SIG-M5 (cell line): Measurements from ENCODE around the gene DSTN.
"Not testable (repeated sequence)": the region's sequence is repeated elsewhere in the genome, so short reads cannot be mapped to it uniquely, and the experiment has no call there.

Source experiments
- DNase-seq: peaks from one replicate; lab custom pipeline; 2025; lab: John Stamatoyannopoulos, UW

DSTN gene

GRCh38 chr20:17651760-17652388 is 82.0 kb downstream of the DSTN start:
- no peak for DNase-seq

DNA sequence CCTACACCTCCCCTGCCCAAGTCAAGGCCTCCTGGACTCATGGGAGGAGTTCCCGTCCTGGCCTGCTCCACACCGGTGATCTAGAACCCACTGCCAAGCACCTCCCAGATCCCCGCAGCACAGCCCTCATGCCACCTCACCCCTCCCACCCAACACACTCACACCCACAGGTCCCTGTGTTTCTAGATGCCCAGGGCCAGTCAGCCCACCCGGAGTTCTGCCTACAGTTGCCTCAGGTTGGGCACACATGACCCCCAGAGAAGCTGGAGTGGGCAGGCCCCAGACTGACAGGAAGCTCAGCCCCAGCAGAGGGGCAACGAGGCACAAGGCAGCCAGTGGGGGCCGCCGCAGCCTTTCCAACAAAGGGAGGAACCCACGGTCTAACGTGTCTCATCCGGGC is 82.5 kb downstream of the DSTN start:
- no peak for DNase-seq

- DNase-seq = no peak
Measured at GRCh38 chr20:17653835-17654648, 84.2 kb downstream of the DSTN start.

DNA sequence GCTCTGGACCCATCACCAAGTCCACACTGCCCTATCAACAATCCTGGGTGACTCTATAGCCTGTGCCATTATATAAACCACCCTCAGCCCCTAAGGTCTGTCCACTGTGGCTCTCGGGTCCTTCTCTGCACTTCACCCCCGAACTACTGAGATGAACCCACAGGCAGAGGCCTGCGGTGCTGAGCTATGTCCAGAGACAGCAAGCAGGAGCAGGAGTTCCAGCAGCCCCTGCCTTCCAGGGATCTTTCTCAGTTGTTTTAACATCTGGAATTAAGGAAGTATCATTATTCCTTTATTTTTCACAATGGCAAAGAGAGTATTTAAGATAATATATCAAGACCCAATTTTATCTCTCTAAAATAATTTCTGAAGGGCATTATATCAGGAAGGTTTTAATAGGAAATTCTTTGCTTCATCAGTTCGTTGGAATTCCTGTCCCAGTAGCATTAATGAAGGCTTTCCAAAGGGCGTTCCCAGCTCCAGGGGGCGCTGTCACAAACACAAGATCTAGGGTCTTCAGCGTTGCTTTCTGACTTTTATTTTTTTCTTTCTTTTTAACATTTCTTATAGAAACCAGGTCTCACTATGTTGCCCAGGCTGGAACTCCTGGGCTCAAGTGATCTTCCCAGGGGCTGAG is 84.9 kb downstream of the DSTN start:
- no peak for DNase-seq

- DNase-seq = no peak
Measured at GRCh38 chr20:17655286-17655651, 85.4 kb downstream of the DSTN start.

DNA sequence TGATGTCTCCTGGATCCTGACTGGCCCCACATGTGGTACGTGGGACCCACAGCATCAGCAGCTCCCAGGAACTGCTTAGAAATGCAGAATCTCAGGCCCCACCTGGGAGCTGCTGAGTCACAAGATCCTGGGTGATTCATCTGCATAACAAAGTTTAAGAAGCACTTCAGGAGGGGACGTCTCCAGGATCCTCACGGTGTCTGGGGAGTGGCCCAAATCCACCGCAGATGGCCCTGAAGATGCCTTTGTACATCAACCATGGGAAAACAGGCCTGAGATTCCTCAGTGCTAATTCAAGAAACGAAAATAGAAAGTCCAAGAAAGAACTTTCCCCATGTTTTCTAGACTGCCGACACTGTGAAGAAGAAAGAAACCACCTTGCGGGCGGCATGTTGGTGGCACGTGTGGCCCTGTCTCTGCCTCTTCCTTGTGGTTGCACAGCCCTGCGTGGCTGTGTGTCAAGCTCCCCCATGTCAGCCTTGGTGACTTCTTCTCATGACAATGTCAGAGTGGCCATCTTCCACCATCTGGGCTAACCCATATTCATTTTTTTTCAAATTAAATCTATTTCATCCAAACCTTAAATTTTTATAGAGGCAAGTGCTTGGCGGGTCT is 86.1 kb downstream of the DSTN start:
- DNase-seq = no peak

GRCh38 chr20:17657079-17657825 is 87.4 kb downstream of the DSTN start:
- no peak for DNase-seq

- no peak for DNase-seq
Measured at GRCh38 chr20:17657898-17658647, 88.2 kb downstream of the DSTN start.

DNA sequence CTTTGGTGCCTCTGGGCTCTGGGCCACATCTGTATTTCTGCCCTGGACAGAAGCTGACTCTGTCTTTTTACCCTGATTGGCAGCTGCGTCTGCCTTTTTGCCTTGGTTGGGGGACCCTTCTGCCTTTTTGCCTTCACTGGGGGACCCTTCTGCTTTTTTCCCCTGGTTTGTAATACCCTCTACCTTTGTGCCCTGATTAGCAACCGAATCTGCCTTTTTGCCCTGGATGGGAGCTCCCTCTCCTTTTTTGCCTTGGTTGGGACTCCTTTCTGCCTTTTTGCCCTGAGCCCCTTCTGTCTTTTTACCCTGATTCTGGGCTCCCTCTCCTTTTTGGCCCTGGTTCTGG is 88.7 kb downstream of the DSTN start:
- DNase-seq = no peak

- DNase-seq = not testable (repeated sequence)
Measured at GRCh38 chr20:17659344-17659743, 89.5 kb downstream of the DSTN start.
